Activated naive CD8-positive, alpha-beta T cell (primary cell): ENCODE measurements around the gene KLRC1.
"Not testable (repeated sequence)": the region's sequence is repeated elsewhere in the genome, so short reads cannot be mapped to it uniquely, and the experiment has no call there.

Experiments
- H3K27ac Mint-ChIP-seq: one replicate; pipeline ENCODE4 v1.8.0; 2021; ENCODE audit warnings: mixed read lengths
- H3K27me3 Mint-ChIP-seq: one replicate; pipeline ENCODE4 v1.8.0; 2021; ENCODE audit warnings: mixed read lengths
- H3K36me3 Mint-ChIP-seq: one replicate; pipeline ENCODE4 v1.8.0; 2021; ENCODE audit warnings: mixed read lengths
- H3K4me1 Mint-ChIP-seq: one replicate; pipeline ENCODE4 v1.8.0; 2021; ENCODE audit warnings: low read depth, mixed read lengths
- H3K4me3 Mint-ChIP-seq: one replicate; pipeline ENCODE4 v1.8.0; 2021; ENCODE audit warnings: mild to moderate bottlenecking, mixed read lengths
- H3K9me3 Mint-ChIP-seq: one replicate; pipeline ENCODE4 v1.8.0; 2021; ENCODE audit warnings: low read depth, mixed read lengths

The KLRC1 gene

DNA sequence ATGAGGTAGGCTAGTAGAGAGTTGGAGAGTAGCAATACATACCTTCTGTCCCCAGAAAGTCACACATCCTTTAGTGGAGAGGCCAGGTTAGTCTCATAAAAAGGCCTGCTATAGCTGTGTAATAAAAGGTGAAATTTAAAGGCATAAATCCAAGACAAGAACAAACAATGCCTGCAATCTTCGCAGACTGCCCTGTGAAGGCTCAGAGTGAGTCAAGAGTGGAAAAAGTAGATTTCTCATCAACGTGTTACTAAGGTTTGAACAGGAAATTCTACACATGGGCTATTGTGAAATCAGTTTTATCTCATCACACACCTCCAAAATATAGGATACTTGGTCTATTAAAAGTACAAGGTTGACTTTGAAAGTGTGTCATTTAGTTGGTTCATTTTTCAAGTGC lies at the start of gene KLRC1:
Gene KLRC1 (minus strand): TSS at position 222 of the 400 bp plus-strand sequence. CDS start 2,221 bp downstream, outside the sequence.
- Mint-ChIP-seq H3K27ac (no peak within 1 kb of the TSS), H3K27me3 (no peaks in the 10 kb centered on the region)

DNA sequence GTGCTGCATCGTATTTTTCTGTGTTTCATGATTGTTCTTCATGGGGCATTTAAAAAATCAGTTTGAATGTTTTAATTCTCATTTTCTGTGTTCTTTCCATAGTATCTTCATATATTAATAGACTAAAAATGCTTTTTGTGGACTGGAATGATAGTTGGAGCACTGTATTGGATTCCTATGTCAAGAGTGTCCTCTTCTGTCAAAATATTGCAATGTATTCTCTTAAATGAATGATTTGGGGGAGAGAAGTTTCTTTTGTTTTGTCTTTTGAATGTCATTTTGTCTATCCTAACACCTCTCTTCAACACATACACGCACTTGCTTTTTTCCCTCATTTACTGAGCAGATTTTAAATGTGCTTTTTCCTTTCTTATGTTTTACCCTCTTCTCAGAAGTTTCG lies 47.9 kb upstream of the KLRC1 start:
- H3K4me1 Mint-ChIP-seq, result peaks cover 75% of the 10 kb centered on the region
- peaks cover 4% of the 10 kb centered on the region for H3K36me3 Mint-ChIP-seq
- H3K27ac Mint-ChIP-seq, result peak overlapping the region; percentile 89
- peak overlapping the region; percentile 46 for H3K4me3 Mint-ChIP-seq
- no peaks in the 10 kb centered on the region for H3K27me3 Mint-ChIP-seq
- peaks cover 3% of the 10 kb centered on the region for H3K9me3 Mint-ChIP-seq

More for the DNA sequence above, at the start of gene KLRC1:
- Mint-ChIP-seq H3K9me3 (peaks cover 16% of the 10 kb centered on the region), H3K4me1 (peaks cover 8% of the 10 kb centered on the region), H3K36me3 (peaks cover 19% of the 10 kb centered on the region), H3K4me3 (no peak within 1 kb of the TSS)

DNA sequence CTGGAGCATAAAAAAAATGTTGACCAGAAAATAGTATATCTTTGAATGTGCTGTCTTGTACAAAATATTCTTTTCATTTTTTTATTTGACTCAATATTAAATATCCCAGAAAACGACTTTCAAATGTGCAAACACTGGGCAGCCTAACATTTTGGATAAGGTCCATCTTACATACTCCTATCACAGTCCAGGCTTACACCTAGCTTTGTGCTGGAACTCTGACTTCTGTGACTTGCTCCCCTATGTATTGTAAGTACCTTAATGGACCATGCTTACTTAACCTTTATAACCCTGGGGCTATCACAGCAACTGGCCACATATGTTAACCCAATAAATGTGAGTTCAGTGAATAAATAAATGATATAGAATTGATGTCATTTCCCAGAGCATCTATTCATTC lies 44.9 kb upstream of the KLRC1 start:
- Mint-ChIP-seq H3K4me1 (peaks cover 71% of the 10 kb centered on the region), H3K27me3 (no peaks in the 10 kb centered on the region), H3K36me3 (peaks cover 6% of the 10 kb centered on the region), H3K27ac (peak overlapping the region; percentile 98), H3K4me3 (peak overlapping the region; percentile 65), H3K9me3 (peaks cover 2% of the 10 kb centered on the region)

DNA sequence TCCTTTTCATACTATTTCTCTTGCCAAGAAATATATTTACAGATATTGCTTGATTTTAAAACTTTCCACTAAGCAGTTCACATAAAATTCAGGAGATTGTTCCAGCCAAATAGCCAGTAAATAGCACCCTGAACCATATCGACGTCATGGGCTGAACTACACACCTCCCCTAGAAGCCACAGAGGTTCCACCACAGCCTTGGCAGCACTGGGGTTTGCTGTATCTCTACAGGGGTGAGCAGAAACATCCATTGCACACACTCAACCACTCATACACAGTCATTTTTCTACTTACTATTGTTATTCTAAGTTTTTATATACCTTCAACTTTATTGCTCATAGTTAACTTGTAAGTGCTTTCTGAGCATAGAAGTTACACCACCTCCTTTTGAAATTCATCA lies 44.4 kb upstream of the KLRC1 start:
- peak overlapping the region; percentile 98 for H3K27ac Mint-ChIP-seq
- peaks cover 68% of the 10 kb centered on the region for H3K4me1 Mint-ChIP-seq

DNA sequence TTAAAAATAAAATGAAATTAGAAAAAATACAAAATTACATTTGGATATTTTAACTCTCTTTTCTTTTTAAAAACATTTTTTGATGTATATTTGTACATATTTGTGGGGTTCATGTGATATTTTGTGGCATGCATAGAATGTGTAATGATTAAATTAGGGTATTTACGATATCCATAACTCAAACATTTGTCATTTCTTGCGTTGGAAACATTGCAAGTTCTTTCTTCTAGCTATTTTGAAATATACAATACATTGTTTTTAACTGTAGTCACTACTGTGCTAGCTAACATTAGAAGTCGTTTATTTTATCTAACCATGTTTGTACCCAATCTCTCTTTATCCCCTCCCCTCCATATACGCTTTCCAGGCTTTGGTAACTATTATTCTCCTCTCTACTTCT lies 38.6 kb upstream of the KLRC1 start:
- H3K27me3 Mint-ChIP-seq, result no peaks in the 10 kb centered on the region
- no peak overlapping the region for H3K4me3 Mint-ChIP-seq
- H3K4me1 Mint-ChIP-seq, result peaks cover 40% of the 10 kb centered on the region
- no peaks in the 10 kb centered on the region for H3K9me3 Mint-ChIP-seq
- H3K36me3 Mint-ChIP-seq, result peaks cover 6% of the 10 kb centered on the region
- H3K27ac Mint-ChIP-seq, result no peak overlapping the region

More for the DNA sequence above, 44.4 kb upstream of the KLRC1 start:
- Mint-ChIP-seq H3K36me3 (peaks cover 5% of the 10 kb centered on the region), H3K27me3 (no peaks in the 10 kb centered on the region), H3K4me3 (peak overlapping the region; percentile 65), H3K9me3 (no peaks in the 10 kb centered on the region)

DNA sequence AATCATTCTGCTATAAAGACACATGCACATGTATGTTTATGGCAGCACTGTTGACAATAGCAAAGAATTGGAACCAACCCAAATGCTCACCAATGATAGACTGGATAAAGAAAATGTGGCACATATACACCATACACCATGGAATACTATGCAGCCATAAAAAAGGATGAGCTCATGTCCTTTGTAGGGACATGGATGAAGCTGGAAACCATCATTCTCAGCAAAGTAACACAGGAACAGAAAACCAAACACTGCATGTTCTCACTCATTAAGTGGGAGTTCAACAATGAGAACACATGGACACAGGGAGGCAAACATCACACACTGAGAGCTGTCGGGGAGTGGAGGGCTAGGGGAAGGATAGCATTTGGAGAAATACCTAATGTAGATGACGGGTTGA lies 34.2 kb upstream of the KLRC1 start:
- not testable (repeated sequence) for H3K4me3 Mint-ChIP-seq, H3K27ac Mint-ChIP-seq, H3K27me3 Mint-ChIP-seq
- Mint-ChIP-seq H3K4me1 (peaks cover 40% of the 10 kb centered on the region), H3K9me3 (peaks cover 26% of the 10 kb centered on the region), H3K36me3 (peaks cover 37% of the 10 kb centered on the region)

DNA sequence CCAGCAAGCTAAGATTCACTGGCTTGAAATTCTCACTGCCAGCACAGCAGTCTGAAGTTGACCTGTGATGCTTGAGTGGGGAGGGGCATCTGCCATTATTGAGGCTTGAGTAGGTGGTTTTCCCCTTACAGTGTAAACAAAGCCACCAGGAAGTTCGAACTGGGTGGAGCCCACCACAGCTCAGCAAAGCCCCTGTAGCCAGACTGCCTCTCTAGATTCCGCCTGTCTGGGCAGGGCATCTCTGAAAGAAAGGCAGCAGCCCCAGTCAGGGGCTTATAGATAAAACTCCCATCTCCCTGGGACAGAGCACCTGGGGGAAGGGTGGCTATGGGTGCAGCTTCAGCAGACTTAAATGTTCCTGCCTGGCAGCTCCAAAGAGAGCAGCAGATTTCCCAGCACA lies 28.7 kb upstream of the KLRC1 start:
- H3K36me3 Mint-ChIP-seq, result peaks cover 51% of the 10 kb centered on the region
- peaks cover 42% of the 10 kb centered on the region for H3K4me1 Mint-ChIP-seq
- H3K9me3 Mint-ChIP-seq, result peaks cover 26% of the 10 kb centered on the region
- peak overlapping the region; percentile 44 for H3K4me3 Mint-ChIP-seq
- peak overlapping the region; percentile 72 for H3K27ac Mint-ChIP-seq
- H3K27me3 Mint-ChIP-seq, result not testable (repeated sequence)

DNA sequence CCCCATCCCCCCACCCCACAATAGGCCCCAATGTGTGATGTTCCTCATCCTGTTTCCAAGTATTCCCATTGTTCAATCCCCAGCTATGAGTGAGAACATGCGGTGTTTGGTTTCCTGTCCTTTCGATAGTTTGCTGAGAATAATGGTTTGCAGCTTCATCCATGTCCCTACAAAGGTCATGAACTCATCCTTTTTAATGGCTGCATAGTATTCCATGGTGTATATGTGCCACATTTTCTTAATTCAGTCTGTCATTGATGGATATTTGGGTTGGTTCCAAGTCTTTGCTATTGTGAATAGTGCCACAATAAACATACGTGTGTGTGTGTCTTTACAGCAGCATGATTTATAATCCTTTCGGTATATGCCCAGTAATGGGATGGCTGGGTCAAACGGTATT lies 19.6 kb upstream of the KLRC1 start:
- H3K9me3 Mint-ChIP-seq, H3K27ac Mint-ChIP-seq, H3K27me3 Mint-ChIP-seq, H3K4me3 Mint-ChIP-seq: not testable (repeated sequence)
- peaks cover 17% of the 10 kb centered on the region for H3K36me3 Mint-ChIP-seq
- peaks cover 14% of the 10 kb centered on the region for H3K4me1 Mint-ChIP-seq

DNA sequence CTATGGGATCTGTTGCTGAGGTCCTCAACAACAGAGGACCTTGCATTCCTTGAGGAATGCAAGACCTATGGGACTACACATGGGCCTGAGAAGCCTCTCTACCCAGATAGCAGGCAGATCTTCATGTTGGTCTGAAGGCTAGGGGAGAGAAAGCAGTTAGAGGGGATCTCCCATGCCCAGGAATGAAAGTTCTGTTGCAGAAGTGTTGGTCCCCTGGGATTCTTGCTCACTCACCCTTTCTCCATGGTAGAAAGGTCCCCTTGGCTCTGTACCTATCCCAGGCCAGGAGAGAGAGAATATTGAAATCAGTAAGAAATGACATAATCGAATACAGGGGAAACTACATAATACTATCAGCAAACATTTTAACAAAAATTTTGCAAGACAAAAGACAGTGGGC lies 16.5 kb upstream of the KLRC1 start:
- Mint-ChIP-seq H3K4me1 (peaks cover 9% of the 10 kb centered on the region), H3K9me3 (peaks cover 7% of the 10 kb centered on the region), H3K27me3 (no peaks in the 10 kb centered on the region), H3K4me3 (no peak overlapping the region), H3K36me3 (peaks cover 15% of the 10 kb centered on the region), H3K27ac (no peak overlapping the region)

DNA sequence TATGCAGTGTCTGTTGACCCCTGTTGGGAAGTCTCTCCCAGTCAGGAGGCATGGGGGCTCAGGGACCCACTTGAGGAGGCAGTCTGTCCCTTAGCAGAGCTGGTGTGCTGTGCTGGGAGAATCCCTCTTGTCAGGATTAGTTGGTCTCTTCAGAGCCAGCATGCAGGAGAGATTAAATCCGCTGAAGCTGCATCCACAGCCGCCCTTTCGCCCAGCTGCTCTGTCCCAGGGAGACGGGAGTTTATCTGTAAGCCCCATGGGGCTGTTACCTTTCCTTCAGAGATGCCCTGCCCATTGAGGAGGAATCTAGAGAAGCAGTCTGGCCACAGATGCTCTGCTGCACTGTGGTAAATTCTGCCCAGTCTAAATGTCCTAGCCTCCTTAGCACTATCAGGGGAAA lies 13.1 kb upstream of the KLRC1 start:
- H3K4me3 Mint-ChIP-seq, result no peak overlapping the region
- H3K27ac Mint-ChIP-seq, result no peak overlapping the region
- H3K9me3 Mint-ChIP-seq, result peaks cover 23% of the 10 kb centered on the region
- peaks cover 27% of the 10 kb centered on the region for H3K36me3 Mint-ChIP-seq
- no peaks in the 10 kb centered on the region for H3K27me3 Mint-ChIP-seq
- peaks cover 9% of the 10 kb centered on the region for H3K4me1 Mint-ChIP-seq

DNA sequence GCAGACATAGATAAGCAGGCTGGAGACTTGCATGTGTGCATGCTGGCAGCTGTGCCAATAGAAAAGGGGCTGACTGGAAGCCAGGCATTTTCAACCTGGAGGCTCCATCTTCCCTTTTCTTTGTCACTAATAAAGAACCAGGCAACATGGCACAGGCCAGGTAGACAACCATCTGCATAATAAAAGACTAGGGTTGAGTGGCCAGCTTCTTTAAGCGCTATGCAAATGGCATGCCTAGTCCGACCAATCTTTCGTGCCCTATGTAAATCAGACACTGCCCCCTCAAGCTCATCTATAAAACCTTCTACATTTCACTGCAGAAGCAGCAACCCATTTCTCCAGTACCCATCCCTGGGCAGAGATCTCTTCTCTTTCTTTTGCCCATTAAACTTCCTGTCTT lies 4.6 kb upstream of the KLRC1 start:
- Mint-ChIP-seq H3K4me3 (no peak overlapping the region), H3K27me3 (no peaks in the 10 kb centered on the region), H3K36me3 (peaks cover 38% of the 10 kb centered on the region), H3K27ac (no peak overlapping the region), H3K9me3 (peaks cover 27% of the 10 kb centered on the region), H3K4me1 (peaks cover 4% of the 10 kb centered on the region)

DNA sequence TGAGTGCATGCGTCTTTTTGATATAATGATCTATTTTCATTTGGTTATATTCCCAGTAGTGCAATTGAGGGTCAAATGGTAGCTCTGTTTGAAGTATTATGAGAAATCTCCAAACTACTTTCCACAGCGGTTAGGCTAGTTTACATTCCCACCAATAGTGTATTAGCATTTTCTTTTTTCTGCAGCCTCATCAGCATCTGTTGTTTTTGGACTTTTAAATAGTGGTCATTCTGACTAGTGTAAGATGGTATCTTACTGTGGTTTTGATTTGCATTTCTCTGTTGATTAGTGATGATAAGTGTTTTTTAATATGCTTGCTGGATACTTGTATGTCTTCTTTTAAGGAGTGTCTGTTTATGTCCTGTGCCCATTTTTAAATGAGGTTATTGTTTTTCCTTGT lies 3.7 kb upstream of the KLRC1 start:
- H3K27ac Mint-ChIP-seq, result no peak overlapping the region
- H3K4me3 Mint-ChIP-seq, result no peak overlapping the region
- H3K9me3 Mint-ChIP-seq, result peaks cover 18% of the 10 kb centered on the region
- H3K4me1 Mint-ChIP-seq, result peaks cover 4% of the 10 kb centered on the region
- peaks cover 29% of the 10 kb centered on the region for H3K36me3 Mint-ChIP-seq
- H3K27me3 Mint-ChIP-seq, result no peaks in the 10 kb centered on the region

DNA sequence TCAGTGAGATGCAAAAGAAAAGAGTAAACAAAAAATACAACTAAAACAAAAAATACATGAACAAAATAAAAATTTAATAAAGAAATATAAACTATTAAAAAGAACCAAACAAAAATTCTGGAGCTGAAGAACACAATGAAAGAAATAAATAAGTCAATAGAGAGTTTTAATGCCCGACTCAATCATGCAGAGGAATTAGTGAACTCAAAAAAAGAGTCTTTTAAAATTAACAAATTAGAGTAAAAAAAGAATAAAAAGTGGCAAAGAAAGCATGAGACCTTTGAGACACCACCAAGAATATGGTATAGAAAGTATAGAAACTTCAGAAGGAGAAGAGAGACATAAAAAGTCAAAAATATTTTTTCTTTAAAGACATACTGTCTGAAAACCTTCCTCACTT lies 2.6 kb upstream of the KLRC1 start:
- no peaks in the 10 kb centered on the region for H3K27me3 Mint-ChIP-seq
- peaks cover 4% of the 10 kb centered on the region for H3K4me1 Mint-ChIP-seq
- H3K36me3 Mint-ChIP-seq, result peaks cover 27% of the 10 kb centered on the region
- no peak overlapping the region for H3K4me3 Mint-ChIP-seq
- H3K9me3 Mint-ChIP-seq, result peaks cover 16% of the 10 kb centered on the region
- no peak overlapping the region for H3K27ac Mint-ChIP-seq

DNA sequence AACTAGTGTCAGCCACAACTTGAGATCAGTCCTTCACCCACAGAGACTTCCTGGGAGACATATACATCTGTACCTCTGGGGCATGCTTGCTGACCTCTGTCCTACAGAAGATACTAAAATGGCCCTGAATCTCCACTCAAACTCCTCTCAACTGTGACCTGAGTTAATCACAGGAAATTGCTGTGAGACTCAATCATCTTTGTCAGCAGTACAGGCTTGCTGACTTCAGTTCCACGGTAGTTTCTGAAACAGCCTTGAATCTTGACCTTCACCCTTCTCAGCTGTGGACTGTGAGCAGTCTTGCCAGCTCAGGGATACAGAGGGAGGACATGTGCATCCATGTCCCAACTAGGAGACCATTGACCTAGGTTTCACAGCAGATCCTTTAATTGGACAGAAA lies 1.4 kb upstream of the KLRC1 start:
- H3K27me3 Mint-ChIP-seq, result no peaks in the 10 kb centered on the region
- no peak overlapping the region for H3K4me3 Mint-ChIP-seq
- H3K36me3 Mint-ChIP-seq, result peaks cover 25% of the 10 kb centered on the region
- peaks cover 4% of the 10 kb centered on the region for H3K4me1 Mint-ChIP-seq
- H3K27ac Mint-ChIP-seq, result peak overlapping the region; percentile 46
- H3K9me3 Mint-ChIP-seq, result peaks cover 16% of the 10 kb centered on the region

DNA sequence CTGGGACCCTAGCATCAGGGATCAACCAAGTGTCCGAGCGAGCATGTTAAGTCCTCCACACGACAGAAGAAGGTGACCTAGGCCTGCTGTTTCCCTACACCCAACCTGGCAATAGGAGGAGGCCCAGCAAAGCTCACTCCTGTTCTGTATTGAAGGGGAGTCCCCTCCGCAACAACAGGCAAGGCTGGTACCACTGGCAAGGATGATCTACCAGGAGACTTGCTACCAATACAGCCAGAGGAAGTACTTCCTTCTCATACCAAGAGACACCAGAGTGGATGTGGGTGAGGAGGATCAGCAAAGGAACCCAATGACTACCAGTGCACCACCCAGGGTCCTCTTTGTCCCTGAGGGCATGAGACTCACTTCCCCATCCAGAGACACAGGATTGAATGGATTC lies 4.9 kb downstream of the KLRC1 start:
- Mint-ChIP-seq H3K27ac (no peak overlapping the region), H3K27me3 (no peaks in the 10 kb centered on the region), H3K4me3 (no peak overlapping the region), H3K4me1 (peaks cover 13% of the 10 kb centered on the region), H3K9me3 (no peaks in the 10 kb centered on the region), H3K36me3 (no peaks in the 10 kb centered on the region)

DNA sequence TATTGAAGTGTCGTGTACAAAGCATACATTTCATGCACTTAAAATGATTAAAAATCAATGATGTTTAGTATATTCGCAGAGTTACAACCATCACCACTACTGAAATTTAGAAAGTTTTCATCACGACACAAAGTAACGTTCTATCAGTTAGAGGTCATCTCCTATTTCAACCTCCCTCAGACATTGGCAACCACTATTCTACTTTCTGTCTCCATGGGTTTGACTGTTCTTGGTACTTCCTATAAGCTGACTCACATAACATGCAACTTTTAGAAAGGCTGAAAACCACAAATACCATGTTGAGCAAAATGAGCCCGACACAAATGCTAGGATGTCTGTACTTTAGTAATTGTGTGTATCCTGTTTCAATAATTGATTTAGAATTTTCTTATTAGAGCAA lies 7.1 kb downstream of the KLRC1 start:
- H3K36me3 Mint-ChIP-seq, H3K27me3 Mint-ChIP-seq, H3K27ac Mint-ChIP-seq, H3K4me3 Mint-ChIP-seq, H3K9me3 Mint-ChIP-seq: not testable (repeated sequence)
- peaks cover 10% of the 10 kb centered on the region for H3K4me1 Mint-ChIP-seq
